HG03025 (cell line): Measurements from ENCODE around the gene IL18RAP.

Source experiments
- ATAC-seq: cut with Tn5 transposase; IDR thresholded peaks from one replicate; pipeline ENCODE4 v1.9.1; 2021; ENCODE audit warnings: mild to moderate bottlenecking, moderate library complexity; ENCODE audit not compliant: unreplicated experiment, low FRiP score

Gene IL18RAP

GRCh38 chr2:102489646-102490045, 66.7 kb downstream of the IL18RAP start:
- no peak for ATAC-seq

- ATAC-seq, result no peak
These were observed 69.0 kb downstream of the IL18RAP start for GRCh38 chr2:102492006-102492405.

GRCh38 chr2:102494570-102494969, 71.6 kb downstream of the IL18RAP start:
- ATAC-seq, result no peak

GRCh38 chr2:102498414-102498813, 75.5 kb downstream of the IL18RAP start:
- ATAC-seq, result no peak

- ATAC-seq, result no peak
These were observed 76.6 kb downstream of the IL18RAP start for GRCh38 chr2:102499558-102499957.
